CD8-positive, alpha-beta memory T cell (primary cell): ENCODE data around the gene WNT9B. TPM values are rescaled to one million over a fixed set of nuclear protein-coding genes. Genes with fewer than 3 reads are reported as not detected.
"Not testable (repeated sequence)": the region's sequence is repeated elsewhere in the genome, so short reads cannot be mapped to it uniquely, and the experiment has no call there.

Experiments
- CTCF ChIA-PET: fragments of 350-600 bp; sonication (Branson Sonifier 250); formaldehyde crosslinking; loops from one replicate; lab custom pipeline; 2021; ENCODE audit warnings: antibody characterized with exemption; lab: Charles Lee
- POLR2A ChIA-PET: fragments of 350-600 bp; sonication (Branson Sonifier 250); formaldehyde crosslinking; loops from one replicate; lab custom pipeline; 2021; ENCODE audit warnings: antibody characterized with exemption; lab: Charles Lee
- DNase-seq, 5 donors: peaks; one replicate each; pipeline versions ENCODE4 v3.0.0 to v3.0.0-alpha.2; 2020 to 2022; ENCODE audit warnings: mixed read lengths in 1 of 5
- H3K27ac ChIP-seq: one replicate; pipeline ENCODE4 v1.7.0; 2013; ENCODE audit warnings: low read depth, mild to moderate bottlenecking, low read length, moderate library complexity
- H3K27me3 ChIP-seq: 2 replicates; pipeline ENCODE4 v1.7.0; 2013; ENCODE audit warnings: low read length, mild to moderate bottlenecking; ENCODE audit not compliant: insufficient read depth, poor library complexity, severe bottlenecking
- H3K36me3 ChIP-seq: 2 replicates; pipeline ENCODE4 v1.7.0; 2013; ENCODE audit warnings: mild to moderate bottlenecking, low read length, moderate library complexity; ENCODE audit not compliant: insufficient read depth
- H3K4me1 ChIP-seq: 2 replicates; pipeline ENCODE4 v1.7.0; 2013; ENCODE audit warnings: mild to moderate bottlenecking, low read length, moderate library complexity; ENCODE audit not compliant: insufficient read depth
- H3K4me3 ChIP-seq: 2 replicates; pipeline ENCODE4 v1.7.0; 2013; ENCODE audit warnings: mild to moderate bottlenecking, low read length
- H3K9me3 ChIP-seq: 2 replicates; pipeline ENCODE4 v1.7.0; 2013; ENCODE audit warnings: mild to moderate bottlenecking, low read length
- H3K27ac Mint-ChIP-seq, 8 donors: one replicate each; pipeline ENCODE4 v1.8.0; 2020 to 2021; ENCODE audit warnings: mixed read lengths in 8 of 8, mild to moderate bottlenecking in 6 of 8, inconsistent platforms in 3 of 8, moderate library complexity in 3 of 8
- H3K27me3 Mint-ChIP-seq, 2 donors: one replicate each; pipeline ENCODE4 v1.8.0; 2020 to 2021; ENCODE audit warnings: mixed read lengths in 2 of 2, mild to moderate bottlenecking in 1 of 2, moderate library complexity in 1 of 2
- H3K36me3 Mint-ChIP-seq, 3 donors: one replicate each; pipeline ENCODE4 v1.8.0; 2020 to 2021; ENCODE audit warnings: mixed read lengths in 3 of 3, inconsistent platforms in 1 of 3, mild to moderate bottlenecking in 1 of 3
- H3K4me1 Mint-ChIP-seq, 3 donors: one replicate each; pipeline ENCODE4 v1.8.0; 2020 to 2021; ENCODE audit warnings: mixed read lengths in 3 of 3, inconsistent platforms in 1 of 3, mild to moderate bottlenecking in 1 of 3
- H3K4me3 Mint-ChIP-seq, 7 donors: one replicate each; pipeline ENCODE4 v1.8.0; 2020 to 2021; ENCODE audit warnings: mixed read lengths in 7 of 7, mild to moderate bottlenecking in 6 of 7, moderate library complexity in 4 of 7, inconsistent platforms in 2 of 7
- H3K9me3 Mint-ChIP-seq, 5 donors: one replicate each; pipeline ENCODE4 v1.8.0; 2020 to 2022; ENCODE audit warnings: mixed read lengths in 5 of 5, mild to moderate bottlenecking in 3 of 5, moderate library complexity in 2 of 5, inconsistent platforms in 1 of 5
- polyA plus RNA-seq: library from polyadenylated mRNA; unstranded; fragments of 300-500 nt; fragmentation: Illumina TruSeq; gene quantifications from one replicate; pipeline ENCODE4 v1.2.3, GENCODE V29; 2021
- total RNA-seq, 2 experiments: library from RNA; stranded (reverse); gene quantifications; one replicate each; pipeline ENCODE4 v1.2.3, GENCODE V29; 2021

Gene WNT9B
- total and polyA plus RNA-seq, 3 experiments from 2014 or later, result not detected

DNA sequence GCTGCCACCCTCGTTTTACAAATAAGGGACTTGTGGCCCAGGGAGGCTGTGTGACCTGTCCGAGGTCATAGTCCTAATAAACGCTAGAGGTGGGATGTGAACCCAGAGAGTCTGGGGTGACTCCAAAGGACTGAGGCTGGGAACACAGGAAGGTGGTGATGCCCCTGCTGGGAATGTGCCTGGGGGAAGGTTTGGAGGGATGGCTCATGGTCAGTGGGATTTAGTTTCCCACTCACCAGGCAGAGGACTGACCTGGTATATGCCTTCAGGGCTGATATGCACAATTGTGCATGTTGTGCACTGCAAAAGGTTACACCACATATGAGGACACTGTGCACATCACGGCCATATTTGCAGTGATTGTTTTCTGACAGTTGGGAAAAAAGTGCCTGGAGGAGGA is 13.9 kb upstream of the WNT9B start:
- Histone ChIP-seq H3K27me3 (peaks cover 4% of the 10 kb centered on the region), H3K9me3 (peaks cover under 1% of the 10 kb centered on the region), H3K36me3 (no peaks in the 10 kb centered on the region), H3K4me3 (no peak overlapping the region), H3K4me1 (no peaks in the 10 kb centered on the region), H3K27ac (no peak overlapping the region)
- Mint-ChIP-seq H3K9me3 (peaks cover under 1 to 8% (median 4%) of the 10 kb centered on the region in 5 donors), H3K27ac (no peak overlapping the region), H3K4me1 (peaks cover 4 to 11% (median 7%) of the 10 kb centered on the region in 3 donors), H3K36me3 (peaks cover 0 to 3% (median 0%) of the 10 kb centered on the region in 3 donors), H3K27me3 (peaks cover 23 to 32% of the 10 kb centered on the region in 2 donors), H3K4me3 (no peak overlapping the region)
- POLR2A ChIA-PET, result no interaction called here
- CTCF ChIA-PET, result no interaction called here
- no peak for DNase-seq

DNA sequence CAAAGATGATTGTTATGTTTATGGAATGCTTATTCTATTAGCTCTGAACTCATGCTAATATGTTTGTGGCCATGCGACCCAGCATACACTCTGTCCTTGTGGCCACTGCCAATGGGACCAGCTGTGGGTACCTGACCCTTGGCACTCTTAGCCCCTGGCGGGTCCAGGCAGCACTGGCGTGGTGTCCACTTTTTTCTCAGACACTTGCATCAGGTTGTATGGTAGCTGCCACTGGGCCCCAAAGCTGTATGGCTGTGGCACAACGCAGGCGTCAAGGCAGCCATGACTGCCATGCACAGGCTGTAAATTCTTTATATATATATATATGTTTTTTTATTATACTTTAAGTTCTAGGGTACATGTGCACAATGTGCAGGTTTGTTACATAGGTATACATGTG is 12.2 kb upstream of the WNT9B start:
- Histone ChIP-seq H3K27ac (no peak overlapping the region), H3K4me3 (no peak overlapping the region), H3K4me1 (no peaks in the 10 kb centered on the region), H3K9me3 (peaks cover 8% of the 10 kb centered on the region), H3K27me3 (peaks cover 4% of the 10 kb centered on the region), H3K36me3 (no peaks in the 10 kb centered on the region)
- DNase-seq, result no peak
- Mint-ChIP-seq H3K36me3 (peaks cover 0 to 15% (median 0%) of the 10 kb centered on the region in 3 donors), H3K4me3 (no peak overlapping the region), H3K4me1 (peaks cover 4 to 11% (median 7%) of the 10 kb centered on the region in 3 donors), H3K27ac (peak overlapping the region in 1 of 8 donors; percentile 47), H3K27me3 (peaks cover 37 to 44% of the 10 kb centered on the region in 2 donors), H3K9me3 (peaks cover 12 to 20% (median 17%) of the 10 kb centered on the region in 5 donors)
- POLR2A ChIA-PET, result no interaction called here
- CTCF ChIA-PET, result interaction anchor here (1.3 kb wide), 1 partner anchor 38 kb away, joined by 3 read pairs; no protein-coding TSS in a partner anchor

DNA sequence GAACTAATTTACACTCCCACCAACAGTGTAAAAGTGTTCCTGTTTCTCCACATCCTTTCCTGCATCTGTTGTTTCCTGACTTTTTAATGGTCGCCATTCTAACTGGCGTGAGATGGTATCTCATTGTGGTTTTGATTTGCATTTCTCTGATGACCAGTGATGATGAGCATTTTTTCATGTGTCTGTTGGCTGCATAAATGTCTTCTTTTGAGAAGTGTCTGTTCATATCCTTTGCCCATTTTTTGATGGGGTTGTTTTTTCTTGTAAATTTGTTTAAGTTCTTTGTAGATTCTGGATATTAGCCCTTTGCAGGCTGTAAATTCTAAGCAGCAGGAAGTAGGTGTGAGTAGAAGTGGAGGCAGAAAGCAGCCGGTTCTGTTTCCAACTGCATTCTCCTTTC is 10.8 kb upstream of the WNT9B start:
- H3K9me3 ChIP-seq, H3K27ac ChIP-seq, H3K4me3 ChIP-seq, H3K36me3 ChIP-seq, POLR2A ChIA-PET, H3K27me3 ChIP-seq, DNase-seq, H3K4me3 Mint-ChIP-seq, H3K4me1 ChIP-seq, H3K27ac Mint-ChIP-seq: not testable (repeated sequence)
- Mint-ChIP-seq H3K36me3 (peaks cover 0 to 15% (median 0%) of the 10 kb centered on the region in 3 donors), H3K9me3 (peaks cover 12 to 22% (median 17%) of the 10 kb centered on the region in 5 donors), H3K27me3 (peaks cover 45 to 48% of the 10 kb centered on the region in 2 donors), H3K4me1 (peaks cover 6 to 11% (median 7%) of the 10 kb centered on the region in 3 donors)
- CTCF ChIA-PET, result interaction anchor here (1.2 to 1.3 kb wide), 2 partner anchors 13 to 14 kb away, joined by 3 to 4 read pairs; no protein-coding TSS in a partner anchor

DNA sequence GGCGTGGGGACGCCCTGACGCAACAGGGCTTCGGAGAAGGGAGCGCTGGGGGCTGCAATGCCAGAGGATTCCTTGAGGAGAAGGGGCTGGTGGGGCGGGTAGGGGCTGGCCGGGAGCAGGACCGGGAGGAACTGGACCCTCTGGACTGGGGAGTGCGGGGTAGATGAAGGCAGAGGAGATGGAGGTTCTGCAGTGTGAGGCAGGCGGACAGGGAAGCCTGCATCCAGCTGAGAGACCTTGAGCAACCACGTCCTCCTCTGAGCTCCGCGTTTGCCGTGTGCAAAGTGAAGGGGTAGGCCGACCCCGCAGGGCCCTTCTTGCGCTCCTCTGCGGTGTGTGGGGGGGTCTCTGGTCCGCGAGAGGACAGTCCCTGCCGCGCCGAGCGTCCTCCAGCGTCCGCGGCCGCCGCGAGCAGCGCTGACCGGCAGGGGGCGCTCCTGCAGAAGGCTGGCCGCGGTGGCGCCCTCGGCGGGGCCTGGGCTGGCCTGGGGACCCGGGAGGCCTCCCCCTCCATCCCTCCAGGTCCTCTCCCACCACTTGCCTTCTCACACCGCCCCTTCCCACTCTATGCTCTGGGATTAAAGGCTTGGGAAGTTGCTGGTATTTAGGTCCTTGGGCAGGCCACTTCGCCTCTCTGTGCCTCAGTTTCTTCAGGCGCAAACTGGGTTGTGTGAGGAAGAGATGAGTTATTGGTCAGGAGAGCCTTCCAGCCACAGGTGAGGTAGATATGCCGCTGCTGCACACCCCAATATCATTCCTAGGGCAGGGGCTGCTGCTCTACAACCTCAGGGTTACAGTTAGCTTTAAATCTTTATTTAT is 9.6 kb upstream of the WNT9B start:
- no peak overlapping the region for H3K4me3 Mint-ChIP-seq
- H3K27me3 Mint-ChIP-seq, result peaks cover 46 to 57% of the 10 kb centered on the region in 2 donors
- peaks cover 0 to 15% (median 0%) of the 10 kb centered on the region in 3 donors for H3K36me3 Mint-ChIP-seq
- Histone ChIP-seq H3K4me1 (no peaks in the 10 kb centered on the region), H3K27ac (no peak overlapping the region), H3K27me3 (peaks cover 4% of the 10 kb centered on the region), H3K4me3 (no peak overlapping the region), H3K36me3 (no peaks in the 10 kb centered on the region), H3K9me3 (peaks cover 8% of the 10 kb centered on the region)
- no peak overlapping the region for H3K27ac Mint-ChIP-seq
- ChIA-PET POLR2A (no interaction called here), CTCF (interaction anchor here (0.8 to 1.3 kb wide), 4 partner anchors 11 to 100 kb away, joined by 3 to 4 read pairs (median 3); no protein-coding TSS in a partner anchor)
- no peak for DNase-seq
- peaks cover 4 to 5% (median 5%) of the 10 kb centered on the region in 3 donors for H3K4me1 Mint-ChIP-seq
- peaks cover 12 to 22% (median 17%) of the 10 kb centered on the region in 5 donors for H3K9me3 Mint-ChIP-seq

DNA sequence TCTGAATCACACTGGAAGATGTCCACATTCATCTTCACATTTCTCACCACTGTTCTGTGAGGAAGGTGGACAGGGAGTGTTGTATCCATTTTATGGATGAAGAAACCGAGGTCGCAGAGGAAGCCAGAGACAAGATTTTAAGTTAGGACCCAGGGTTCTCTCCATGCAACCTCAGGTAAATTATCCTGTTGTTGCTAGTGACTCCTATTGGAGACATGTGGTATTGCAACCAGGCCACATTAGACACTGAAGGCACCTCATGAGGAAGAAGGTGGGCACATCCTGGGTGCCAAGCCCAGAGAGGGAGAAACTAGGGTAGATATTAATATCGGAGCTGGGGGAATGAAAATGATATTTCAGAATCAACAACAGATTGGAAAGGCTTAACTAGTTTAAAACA is 8.5 kb upstream of the WNT9B start:
- no peaks in the 10 kb centered on the region for H3K4me1 ChIP-seq
- DNase-seq, result no peak
- POLR2A ChIA-PET, result no interaction called here
- Mint-ChIP-seq H3K4me3 (no peak overlapping the region), H3K27me3 (peaks cover 56 to 62% of the 10 kb centered on the region in 2 donors), H3K4me1 (peaks cover 4 to 5% (median 5%) of the 10 kb centered on the region in 3 donors), H3K36me3 (peaks cover 0 to 15% (median 0%) of the 10 kb centered on the region in 3 donors), H3K27ac (peak overlapping the region in 1 of 8 donors; percentile 5), H3K9me3 (peaks cover 12 to 22% (median 17%) of the 10 kb centered on the region in 5 donors)
- peaks cover 8% of the 10 kb centered on the region for H3K9me3 ChIP-seq
- no peak overlapping the region for H3K4me3 ChIP-seq
- no peaks in the 10 kb centered on the region for H3K36me3 ChIP-seq
- H3K27me3 ChIP-seq, result peaks cover 4% of the 10 kb centered on the region
- no peak overlapping the region for H3K27ac ChIP-seq
- CTCF ChIA-PET, result interaction anchor here (0.8 to 1.1 kb wide), 2 partner anchors 14 to 99 kb away, joined by 3 read pairs; no protein-coding TSS in a partner anchor

DNA sequence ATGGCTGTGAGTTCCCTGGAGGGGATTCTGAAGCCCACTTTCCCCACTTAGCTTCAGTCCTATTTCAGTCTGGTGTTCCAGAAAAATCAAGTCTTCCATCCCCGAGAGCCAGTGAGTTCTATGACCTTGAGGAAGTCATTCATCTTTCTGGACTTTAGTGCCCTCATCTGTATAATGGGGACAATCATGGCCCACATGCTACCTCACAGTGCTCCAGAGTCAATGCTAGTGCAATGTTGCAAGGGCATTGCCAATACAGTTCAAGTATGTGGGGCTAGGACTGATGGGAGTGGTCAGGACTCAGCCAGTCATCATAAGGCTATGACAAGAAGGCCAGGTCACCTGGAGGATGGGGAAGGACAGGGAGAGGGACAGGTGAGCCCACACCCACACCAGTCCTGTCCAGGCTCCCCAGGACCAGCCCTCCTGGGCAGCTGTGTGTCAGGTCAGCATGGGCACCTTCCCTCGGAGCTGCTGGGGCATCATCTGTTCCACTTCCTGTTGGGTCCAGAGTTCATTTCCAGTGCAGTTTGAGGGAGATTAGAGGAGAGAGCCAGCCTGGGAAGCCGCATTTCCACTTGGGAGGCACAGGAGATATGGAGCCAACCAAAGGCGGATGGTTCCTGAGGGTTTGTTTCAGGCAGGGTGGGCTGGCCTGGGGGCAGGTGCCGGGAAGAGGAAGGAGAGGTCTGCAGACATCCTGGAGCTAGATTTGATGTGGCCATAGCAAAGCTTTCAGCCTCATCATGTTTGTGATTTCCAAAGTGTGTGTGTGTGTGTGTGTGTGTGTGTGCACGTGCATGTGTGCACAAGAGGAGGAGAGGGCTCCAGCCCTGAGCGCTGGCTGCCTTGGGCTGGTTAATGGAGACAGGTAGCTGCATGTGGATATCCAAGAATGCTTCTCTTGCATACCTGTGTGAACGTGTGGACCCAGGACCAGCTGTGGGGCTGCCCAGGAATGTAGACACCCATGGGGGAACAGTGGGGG is 3.9 kb upstream of the WNT9B start:
- Mint-ChIP-seq H3K4me1 (peaks cover 11 to 13% (median 11%) of the 10 kb centered on the region in 3 donors), H3K27ac (no peak overlapping the region), H3K27me3 (peaks cover 57 to 71% of the 10 kb centered on the region in 2 donors), H3K9me3 (peaks cover 11 to 17% (median 12%) of the 10 kb centered on the region in 5 donors), H3K4me3 (no peak overlapping the region), H3K36me3 (peaks cover 0 to 11% (median 0%) of the 10 kb centered on the region in 3 donors)
- no peaks in the 10 kb centered on the region for H3K36me3 ChIP-seq
- ChIA-PET CTCF (no interaction called here), POLR2A (no interaction called here)
- H3K27me3 ChIP-seq, result peaks cover 19% of the 10 kb centered on the region
- H3K9me3 ChIP-seq, result peaks cover 8% of the 10 kb centered on the region
- H3K4me3 ChIP-seq, result no peak overlapping the region
- no peaks in the 10 kb centered on the region for H3K4me1 ChIP-seq
- DNase-seq, result no peak
- H3K27ac ChIP-seq, result no peak overlapping the region

DNA sequence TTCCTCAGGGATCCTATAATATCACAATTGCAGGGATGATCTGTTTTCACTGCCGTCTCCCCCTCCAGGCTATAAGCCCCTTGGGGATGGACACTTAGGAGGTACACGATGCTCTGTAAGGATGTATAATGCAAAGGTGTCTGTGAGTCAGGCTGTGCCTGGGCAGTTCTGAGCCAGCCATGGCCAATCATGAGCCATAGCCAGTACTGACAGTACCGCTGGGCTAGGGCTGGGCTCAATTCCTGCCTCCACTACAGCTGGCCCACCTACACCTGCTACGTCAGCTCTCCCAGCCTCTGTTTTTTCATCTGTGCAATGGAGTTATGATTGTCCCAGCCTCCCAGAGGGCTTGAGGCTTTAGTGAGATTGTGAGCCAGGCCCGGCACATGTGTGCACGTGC is 2.8 kb upstream of the WNT9B start:
- Histone ChIP-seq H3K9me3 (no peaks in the 10 kb centered on the region), H3K4me1 (no peaks in the 10 kb centered on the region), H3K36me3 (no peaks in the 10 kb centered on the region), H3K4me3 (no peak overlapping the region), H3K27me3 (peaks cover 25% of the 10 kb centered on the region), H3K27ac (no peak overlapping the region)
- Mint-ChIP-seq H3K4me3 (no peak overlapping the region), H3K9me3 (peaks cover 2 to 8% (median 2%) of the 10 kb centered on the region in 5 donors), H3K4me1 (peaks cover 11 to 13% (median 12%) of the 10 kb centered on the region in 3 donors), H3K27me3 (peaks cover 55 to 69% of the 10 kb centered on the region in 2 donors), H3K36me3 (peaks cover 0 to 2% (median 0%) of the 10 kb centered on the region in 3 donors), H3K27ac (no peak overlapping the region)
- CTCF ChIA-PET, result interaction anchor here (0.7 kb wide), 1 partner anchor 10 kb away, joined by 3 read pairs; no protein-coding TSS in a partner anchor
- POLR2A ChIA-PET, result no interaction called here
- DNase-seq, result no peak
